ENCODE data around the gene TSSK6.

The TSSK6 gene

DNA sequence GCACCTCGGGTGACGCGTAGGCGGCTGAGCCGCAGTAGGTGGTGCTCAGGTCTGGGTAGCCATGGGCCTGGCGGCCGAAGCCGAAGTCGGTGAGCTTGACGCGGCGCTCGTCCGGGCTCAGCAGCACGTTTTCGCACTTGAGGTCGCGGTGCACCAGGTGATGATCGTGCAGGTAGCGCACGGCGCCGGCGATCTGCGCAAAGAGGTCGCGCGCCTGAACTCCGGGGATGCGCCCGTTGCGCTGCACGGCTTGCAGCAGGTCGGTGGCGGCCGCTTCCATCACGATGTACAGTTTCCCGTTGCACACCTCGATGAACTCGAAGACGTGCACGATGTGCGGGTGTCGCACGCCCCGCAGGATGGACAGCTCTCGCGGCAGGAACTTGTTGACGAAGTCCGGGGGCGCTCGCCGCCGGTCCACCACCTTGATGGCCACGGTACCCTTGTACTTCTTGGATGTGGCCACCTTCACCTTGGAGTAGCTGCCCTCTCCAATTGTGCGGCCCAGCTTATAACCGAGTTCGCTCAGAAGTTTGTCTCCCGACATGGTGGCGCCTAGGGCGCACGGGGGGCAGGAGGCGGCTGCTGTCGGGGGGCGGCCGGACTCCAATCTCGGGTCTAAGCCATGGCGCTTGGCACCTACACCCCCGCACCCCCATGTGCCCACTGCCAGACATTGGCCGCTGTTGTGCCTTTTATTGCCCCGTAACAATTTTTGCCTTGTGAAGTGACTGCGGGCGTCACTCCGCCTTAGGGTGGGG, at the start of gene TSSK6:
Gene TSSK6, minus strand, starts transcription at position 668 of the 761 bp plus-strand sequence. Its CDS starts 121 bp downstream, at position 547.
- DNase-seq = no peak

DNA sequence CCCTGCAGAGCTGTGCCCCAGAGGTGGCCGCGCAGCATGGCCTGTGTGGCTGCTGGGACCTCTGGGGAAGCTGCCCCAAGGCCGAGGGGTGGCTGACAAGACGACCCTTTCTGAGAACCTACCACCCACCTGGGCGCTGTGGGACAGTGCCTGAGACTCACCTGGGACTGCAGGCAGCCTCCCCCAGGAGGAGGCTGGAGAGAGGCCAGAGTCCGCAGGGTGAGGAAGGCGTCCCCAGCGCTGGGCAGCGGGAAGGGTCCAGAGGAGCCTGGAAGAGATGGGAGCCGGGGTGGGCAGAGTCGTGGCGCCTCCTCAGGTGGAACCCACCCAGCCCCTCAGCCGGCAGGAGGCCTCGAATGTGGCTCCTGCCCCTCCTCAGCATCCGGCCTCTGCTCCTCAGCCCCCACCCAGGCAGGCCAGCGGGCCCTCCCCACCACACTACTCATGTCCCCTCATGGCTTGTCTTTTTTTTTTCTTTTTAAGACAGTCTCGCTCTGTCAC, 48.0 kb upstream of the TSSK6 start:
- no peak for DNase-seq

DNA sequence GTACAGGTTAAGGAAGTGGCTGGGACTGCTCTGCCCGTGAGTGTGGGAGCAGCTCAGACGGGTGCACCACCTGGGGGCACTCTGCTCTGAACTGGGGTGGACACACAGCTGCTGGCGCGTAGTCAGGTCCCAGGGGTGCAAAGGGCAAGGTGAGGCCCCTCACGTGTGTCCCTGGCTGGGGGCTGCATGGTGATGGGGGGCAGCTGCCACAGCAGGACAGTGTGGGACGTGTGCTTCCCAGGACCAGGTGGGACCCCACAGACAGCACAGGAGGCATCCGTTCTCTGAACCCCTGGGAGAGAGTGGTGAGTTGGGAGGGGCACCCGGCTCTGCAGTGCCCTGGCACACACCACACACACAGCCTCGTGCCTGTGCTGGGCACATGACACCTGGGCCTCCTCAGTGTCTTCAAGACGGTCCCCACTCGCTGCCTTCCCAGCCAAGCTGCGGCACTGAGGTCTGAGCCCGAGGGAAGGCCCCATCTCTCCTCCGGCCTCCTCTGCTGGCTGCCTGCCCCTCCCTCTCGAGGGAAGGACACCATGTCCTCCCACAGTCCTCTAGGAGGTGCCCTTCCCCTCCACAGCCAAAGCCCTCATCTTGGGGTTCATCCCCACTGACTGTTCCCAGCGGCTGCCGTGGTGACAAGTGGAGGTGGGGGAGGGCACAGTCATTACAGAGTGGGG, 47.5 kb upstream of the TSSK6 start:
- no peak for DNase-seq

DNA sequence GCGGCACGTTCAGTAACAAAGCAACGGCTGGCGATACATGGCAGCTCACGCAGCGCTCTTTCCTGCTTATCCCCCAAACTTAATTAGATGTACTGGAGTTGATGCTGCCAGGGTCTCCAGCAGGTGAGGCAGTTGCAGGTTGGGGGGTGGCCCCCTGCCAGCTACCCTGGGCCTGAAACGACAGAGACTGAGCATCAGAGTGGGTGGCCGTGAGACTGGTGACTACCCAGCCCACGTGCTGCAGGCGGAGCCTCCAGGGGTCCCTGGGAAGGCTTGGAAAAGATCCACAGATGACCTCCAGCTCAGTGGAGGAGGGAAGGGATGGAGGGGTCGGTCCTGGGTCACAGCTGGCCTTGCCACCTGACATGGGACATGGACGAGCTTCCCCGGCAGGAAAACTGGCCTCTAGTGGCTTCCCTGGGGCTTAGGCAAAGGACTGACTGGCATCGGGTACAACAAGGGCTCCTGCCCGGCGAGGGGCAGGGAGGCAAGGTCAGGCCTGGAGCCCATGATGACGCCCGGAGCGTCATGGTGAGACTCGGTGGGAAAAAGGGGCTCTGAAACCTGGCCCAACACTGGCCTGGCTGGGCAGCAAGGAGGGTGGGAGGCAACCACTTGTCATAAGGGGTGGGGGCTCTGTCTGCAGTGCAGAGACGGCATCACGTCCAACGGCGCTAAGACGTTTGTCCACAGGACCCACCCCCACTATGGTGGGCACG, 46.8 kb upstream of the TSSK6 start:
- no peak for DNase-seq

DNA sequence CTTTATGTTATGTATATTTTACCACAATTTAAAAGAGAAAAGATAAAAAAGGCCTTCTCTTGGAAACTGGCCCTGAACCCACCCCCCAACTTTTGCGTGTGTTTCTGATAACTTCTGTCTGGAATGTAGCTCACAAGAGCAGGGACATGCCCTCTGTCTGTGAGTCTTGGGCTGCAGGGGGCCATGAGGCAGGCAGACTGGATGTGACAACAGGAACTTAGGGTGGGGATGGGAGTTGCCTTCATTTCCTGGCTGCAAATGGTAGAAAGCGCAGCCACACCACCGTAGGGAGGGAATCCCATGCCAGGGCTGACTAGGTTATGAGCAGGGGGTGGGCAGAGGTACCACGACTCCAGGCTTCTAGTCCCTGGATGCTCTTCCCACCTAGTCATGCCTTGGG, 44.6 kb upstream of the TSSK6 start:
- no peak for DNase-seq

DNA sequence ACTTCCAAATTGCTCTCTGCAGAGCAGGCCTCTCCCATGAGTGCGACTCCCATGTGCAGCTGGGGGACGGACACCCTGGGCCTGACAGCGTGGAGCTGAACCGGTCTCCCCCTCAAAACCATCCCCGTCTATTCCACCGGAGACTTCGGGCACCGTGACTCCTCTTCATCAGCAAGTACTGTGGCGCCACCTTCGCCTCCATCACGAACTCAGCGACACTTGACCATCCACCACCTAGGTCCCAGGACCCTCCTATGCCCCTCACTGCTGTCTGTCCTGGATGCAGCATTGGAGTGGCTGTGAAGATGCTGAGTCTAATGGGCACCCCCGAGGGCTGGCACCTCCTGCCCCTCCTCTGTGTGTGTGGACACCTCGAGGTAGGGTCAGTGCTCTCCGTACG, 43.3 kb upstream of the TSSK6 start:
- DNase-seq = no peak

DNA sequence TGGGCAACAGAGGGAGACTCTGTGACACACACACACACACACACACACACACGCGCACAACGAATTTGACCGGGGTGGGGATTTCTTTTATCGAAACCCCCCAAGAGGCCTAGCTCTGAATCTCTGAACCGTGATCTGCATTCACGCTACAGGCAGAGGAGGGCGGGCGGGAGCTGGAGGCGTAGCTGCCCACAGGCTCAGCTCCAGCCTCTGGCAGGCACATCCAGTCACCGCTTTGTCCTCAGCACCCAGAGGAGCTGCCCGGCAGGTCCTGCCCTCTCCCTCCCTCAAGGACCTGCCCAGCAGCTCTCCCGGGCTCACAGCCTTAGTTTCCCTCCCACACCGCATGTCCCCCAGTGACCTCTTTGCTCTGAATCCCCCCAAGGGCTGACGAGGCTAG, 42.7 kb upstream of the TSSK6 start:
- no peak for DNase-seq

DNA sequence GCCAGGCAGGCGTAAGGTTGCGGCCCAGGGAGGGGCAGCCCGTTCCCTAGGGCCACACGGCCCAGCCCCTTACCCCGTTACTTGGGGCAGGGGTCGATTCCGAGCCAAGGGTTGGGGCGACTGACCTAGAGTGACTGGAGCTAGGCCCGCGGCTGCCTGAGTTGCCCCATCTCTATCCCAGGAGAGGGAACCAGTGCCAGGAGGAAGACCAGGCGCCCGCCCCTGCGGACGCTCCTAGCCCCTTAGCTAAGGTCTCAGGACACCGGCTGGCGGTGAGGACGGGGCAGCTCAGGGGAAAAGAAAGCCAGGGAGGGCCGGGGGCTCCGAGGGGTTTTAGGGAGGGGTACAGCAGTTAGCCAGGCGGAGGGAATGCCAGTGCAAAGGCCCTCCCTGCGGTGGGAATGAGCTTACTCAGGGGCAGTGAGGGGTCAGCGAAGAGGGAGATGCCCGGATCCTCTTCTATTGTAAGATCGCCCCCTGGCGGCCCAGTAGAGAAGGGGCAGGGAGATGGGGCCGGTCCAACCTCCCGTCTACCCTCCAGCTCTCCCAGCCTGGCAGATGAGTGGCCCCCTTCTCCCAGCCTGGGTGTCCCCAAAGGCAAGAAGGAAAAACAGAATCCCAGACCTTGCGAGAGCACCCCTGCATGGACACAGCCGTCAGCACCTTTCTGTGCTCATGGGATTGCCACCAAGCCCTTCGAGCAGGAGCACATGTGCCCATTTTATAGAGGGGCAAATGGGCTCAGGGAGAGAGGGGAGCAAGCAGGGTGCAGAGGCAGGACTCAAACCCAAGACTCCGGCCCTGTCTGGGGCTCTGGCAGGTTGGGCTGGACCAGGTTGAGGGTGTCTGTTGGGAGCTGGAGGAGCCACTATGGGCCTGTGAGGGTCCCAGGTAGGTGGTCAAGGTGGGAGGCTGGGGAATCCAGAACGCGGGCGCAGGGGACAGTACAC, 39.0 kb upstream of the TSSK6 start:
- DNase-seq = no peak

DNA sequence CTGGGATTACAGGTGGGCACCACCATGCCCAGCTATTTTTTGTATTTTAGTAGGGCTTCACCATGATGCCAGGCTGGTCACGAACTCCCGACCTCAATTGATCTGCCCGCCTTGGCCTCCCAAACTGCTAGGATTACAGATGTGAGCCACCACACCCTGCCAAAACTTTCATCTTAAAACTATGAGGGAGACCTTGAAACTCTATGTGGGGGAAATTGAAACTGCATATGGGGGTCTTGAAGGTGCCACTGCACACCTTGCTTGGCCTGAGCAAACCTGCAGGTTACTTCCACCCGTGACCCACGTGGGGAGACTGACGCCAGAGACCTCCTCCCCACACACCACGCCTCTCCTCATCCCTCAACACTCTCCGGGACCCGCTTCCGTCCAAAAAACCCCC, 38.3 kb upstream of the TSSK6 start:
- DNase-seq = no peak

DNA sequence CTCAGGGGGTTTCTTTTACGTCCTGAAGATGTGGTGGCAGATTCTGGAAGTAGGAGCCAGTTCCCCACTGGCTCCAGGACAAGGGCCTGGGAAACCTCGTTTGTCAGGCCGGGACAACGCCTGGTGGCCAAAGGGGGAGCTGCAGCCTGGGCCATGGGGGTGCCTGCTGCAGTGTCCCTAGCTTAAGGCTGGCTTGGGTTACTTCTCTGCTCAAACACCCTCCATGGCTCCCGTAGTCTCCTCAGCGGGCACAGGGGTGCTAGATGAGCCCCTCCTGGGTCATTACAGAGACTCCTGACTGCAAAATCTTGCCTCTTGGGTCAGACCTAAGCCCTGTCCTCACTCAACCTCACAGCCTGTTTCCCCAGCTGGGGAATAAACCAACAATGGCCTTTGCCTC, 37.5 kb upstream of the TSSK6 start:
- no peak for DNase-seq

DNA sequence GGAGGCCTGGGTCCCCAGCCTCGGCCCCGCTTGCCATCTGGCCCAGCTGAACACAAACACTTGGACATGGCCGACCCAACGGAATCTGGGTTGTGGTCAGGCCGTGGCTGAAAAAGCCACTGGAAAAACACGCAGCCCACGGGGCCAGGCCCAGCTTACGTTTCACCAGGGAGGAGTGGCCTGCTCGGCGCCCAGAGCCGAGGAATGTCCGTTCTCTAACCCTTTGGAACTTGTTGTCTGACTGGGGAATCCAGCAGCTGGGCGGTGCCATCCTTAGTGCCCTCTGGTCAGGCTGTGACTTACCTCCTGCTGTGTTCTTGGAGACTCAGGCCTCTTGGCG, 36.5 kb upstream of the TSSK6 start:
- no peak for DNase-seq

DNA sequence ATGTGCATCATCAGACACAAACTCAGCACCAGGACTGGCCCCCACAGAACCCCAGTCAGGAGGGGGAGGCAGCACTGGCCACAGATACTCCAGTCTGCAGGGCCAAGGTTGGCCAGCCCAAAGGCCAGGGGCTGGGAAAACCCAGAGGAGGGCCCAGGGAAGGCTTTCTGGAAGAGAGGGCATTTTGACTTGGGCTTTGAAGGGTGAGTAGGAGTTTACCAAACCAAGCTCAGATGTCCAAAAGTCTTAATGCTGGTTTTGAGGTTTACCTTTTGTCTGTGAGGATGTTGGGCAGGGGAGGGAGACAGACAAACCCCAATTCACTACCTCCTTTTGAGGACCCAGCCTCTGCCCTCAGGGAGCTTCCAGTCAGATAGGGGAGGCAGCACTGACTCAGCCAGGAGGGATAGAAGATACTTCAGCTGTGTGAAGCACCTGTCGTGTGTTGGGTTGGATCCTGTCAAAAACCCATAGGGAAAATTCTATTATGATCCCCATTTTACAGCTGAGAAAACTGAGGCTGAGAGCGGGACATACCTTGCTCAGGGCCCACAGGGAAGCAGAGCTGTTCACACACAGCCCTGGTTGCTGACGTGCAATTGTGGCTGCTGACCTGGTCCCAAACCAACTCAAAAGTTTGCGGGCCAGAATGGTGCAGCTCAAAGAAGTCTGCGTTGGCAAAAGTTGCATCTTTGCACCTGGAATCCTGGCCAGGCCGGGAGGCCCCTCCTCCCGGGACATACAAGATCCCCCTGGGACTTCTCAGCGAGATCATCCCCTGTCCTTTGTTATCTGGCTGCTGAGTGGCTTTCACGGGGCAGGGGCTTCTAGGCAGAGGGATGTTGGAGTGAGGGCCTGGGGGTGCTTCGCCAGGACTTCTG, 35.9 kb upstream of the TSSK6 start:
- DNase-seq = no peak

DNA sequence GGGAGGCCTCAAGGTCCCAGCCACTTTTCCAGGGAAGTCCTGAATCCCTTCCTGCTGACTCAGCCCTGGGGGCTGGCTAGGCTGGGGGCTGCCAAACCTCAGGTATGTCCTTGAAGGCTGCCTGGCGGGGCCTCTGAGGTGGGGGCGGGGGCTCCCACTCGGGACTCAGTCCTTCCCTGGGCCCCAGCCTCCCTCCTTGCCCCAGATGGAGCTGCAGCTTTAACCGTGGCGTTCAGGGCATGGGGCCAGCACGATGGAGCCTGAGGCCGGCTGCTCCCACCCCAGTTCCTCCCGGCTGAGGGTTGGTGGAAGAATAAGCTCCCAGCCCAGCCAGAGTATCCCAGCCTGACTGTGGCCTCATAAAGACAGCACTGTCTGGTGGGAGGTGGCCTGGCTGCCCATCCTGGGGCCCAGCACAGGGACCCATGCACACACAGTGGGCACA, 35.2 kb upstream of the TSSK6 start:
- DNase-seq = no peak

DNA sequence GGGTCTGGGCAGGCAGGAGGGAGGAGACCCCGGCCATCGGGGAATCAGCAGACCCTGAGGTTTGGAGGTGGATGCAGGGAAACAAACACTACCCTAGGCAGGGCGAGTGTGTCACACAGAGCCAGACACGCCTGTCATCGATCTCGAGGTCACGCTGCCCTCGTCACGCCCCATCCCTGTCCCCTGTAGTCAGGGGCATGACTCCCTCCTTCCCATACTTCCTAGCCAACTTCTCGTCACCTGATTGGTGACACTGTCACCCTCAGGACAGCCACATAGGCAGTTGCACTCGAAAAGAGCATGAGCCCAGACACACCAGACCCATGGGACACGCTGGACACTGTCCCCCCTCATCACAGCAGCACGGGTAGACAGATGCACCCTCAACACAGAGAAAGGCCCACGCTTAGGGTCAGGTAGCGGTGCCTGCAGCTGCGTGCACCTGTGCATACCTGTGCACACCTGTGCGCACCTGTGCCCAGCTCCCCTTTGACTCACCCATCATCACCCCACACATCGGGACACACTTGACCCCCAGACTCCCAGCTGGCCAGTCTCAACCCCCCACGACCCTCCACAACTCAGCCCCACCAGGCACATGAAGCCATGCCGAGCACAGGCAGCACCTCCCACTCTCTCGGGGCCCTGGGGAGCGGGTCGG, 34.6 kb upstream of the TSSK6 start:
- no peak for DNase-seq

DNA sequence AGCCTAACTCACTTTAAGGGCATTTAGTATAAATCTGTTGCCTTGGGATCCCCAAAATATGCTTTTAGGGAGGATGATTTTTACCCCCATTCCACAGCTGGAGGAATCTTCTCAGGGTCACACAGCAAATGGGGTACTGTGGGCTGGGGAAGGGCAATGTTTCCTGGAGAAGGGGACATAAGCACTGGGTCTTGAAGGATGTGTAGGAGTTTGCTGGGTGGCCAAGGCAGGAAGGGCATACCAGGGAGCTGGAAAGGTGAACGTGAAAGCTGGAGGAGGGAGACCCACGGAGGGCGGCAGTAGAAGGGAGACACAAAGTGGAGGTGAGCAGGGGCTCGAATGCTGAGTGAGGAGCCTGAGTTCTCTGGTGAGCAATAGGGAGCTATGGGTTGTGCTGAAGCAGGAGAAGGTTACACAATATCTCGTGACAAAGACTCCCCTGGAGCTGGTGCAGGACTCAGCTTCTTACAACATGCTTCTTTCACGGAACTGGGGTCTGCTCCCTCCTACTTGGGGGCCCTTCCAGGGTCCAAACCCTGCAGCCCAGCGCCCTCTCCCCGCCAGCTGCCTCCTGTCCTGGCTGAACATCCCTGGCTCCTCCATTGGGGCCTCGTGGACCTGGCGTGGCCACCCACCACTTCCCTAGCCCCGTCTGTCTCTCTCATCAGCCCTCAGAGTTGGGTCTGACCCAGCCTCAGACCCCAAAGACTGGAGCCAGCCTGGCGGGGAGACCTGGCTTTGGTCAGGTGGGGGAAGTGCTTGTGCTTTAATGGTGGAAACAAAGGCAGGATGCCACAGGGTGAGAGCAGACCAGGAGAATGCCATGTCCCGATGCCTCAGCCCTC, 33.8 kb upstream of the TSSK6 start:
- no peak for DNase-seq

DNA sequence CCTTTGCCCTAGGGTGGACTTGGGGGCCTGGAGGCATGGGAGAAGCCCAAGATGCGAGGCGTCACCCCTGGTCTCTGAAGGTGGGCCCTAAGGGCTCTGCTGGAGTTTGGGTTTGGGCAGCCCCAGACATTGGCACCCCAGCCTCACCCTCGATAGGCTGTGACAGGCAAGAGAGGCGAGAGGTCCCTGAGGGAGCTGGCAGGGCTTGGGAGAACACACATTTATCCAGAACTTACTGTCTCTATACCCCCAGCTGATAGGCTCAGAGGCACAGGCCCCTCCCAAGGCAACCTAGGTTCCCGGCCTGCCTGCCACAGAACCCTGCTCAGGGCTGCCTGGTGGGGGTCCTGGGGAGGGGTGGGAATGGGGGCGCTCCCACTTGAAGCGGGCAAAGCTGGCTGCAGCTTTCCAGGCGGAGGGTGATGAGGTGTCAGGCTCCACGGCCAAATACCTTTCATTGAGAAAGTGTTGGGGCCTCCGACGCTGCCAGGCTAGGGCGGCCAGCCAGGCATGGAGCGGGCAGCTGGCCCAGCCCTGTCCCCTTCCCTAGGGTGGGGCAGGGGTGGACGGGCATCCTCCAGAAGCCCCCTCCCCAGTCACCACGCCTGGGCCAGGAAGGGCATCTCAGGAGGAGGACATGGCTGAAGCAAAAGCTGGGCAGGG, 32.5 kb upstream of the TSSK6 start:
- DNase-seq = no peak

DNA sequence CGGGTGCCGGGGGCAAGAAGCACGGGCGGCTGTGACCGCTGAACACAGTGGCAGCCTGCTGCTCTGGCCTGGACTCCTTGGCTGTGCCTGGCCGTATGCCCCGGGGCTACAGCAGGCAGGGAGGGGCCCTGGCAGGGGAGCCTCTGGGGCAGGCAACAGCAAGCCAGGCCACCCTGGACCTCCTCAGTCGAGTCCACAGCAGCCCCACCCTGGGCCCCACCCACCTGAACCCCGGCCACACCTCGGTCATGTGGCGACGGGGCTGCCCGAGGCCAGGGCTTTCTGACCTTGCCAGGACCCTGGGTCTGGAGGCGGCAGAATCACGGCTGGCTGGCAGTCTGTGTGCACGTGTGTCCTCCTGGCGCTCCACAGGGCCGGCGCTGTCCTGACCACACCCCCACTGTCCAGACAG, 31.4 kb upstream of the TSSK6 start:
- no peak for DNase-seq

DNA sequence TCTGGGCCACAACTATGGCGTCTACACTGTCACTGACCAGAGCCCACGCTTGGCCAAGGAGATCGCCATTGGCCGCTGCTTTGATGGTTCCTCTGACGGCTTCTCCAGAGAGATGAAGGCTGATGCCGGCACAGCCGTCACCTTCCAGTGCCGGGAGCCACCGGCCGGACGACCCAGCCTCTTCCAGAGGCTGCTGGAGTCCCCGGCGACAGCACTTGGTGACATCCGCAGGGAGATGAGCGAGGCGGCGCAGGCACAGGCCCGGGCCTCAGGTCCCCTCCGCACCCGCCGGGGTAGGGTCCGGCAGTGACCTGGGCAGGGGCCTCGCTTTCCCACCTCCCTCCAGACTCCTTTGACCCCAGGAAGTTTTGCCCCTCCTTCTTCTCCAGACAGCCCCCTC, 30.4 kb upstream of the TSSK6 start:
- no peak for DNase-seq

DNA sequence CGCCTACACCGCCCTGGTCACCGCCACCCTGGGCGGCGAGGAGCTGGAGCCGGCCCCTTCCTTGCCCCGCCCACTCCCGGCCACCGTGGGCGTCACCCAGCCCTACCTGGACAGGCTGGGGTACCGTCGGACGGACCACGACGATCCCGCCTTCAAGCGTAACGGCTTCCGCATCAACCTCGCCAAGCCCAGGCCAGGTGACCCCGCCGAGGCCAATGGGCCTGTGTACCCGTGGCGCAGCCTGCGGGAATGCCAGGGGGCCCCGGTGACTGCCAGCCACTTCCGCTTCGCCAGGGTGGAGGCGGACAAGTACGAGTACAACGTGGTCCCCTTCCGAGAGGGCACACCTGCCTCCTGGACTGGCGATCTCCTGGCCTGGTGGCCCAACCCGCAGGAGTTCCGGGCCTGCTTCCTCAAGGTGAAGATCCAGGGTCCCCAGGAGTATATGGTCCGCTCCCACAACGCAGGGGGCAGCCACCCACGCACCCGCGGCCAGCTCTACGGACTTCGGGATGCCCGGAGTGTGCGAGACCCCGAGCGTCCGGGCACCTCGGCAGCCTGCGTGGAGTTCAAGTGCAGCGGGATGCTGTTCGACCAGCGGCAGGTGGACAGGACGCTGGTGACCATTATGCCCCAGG, 29.7 kb upstream of the TSSK6 start:
- no peak for DNase-seq
